HepG2 (cell line): ENCODE data around the gene VIT. TPM values are rescaled to one million over a fixed set of nuclear protein-coding genes. Genes with fewer than 3 reads are reported as not detected.

Experiments used
- ARNTL ChIP-seq: sonication (generic); formaldehyde crosslinking; IDR thresholded peaks from 2 replicates; pipeline ENCODE4 v1.4.0; 2020; ENCODE audit warnings: mild to moderate bottlenecking, missing genetic modification reagents
- CC2D1A ChIP-seq: sonication (generic); formaldehyde crosslinking; IDR thresholded peaks from 2 replicates; pipeline ENCODE4 v1.8.1; 2023; ENCODE audit warnings: mild to moderate bottlenecking, missing genetic modification reagents
- IKZF5 ChIP-seq: IDR thresholded peaks from 2 replicates; pipeline ENCODE4 v1.6.1; 2018; ENCODE audit warnings: missing genetic modification reagents, mild to moderate bottlenecking, missing compliant biosample characterization
- MEF2D ChIP-seq: sonication (generic); formaldehyde crosslinking; IDR thresholded peaks from 2 replicates; pipeline ENCODE4 v1.5.1; 2020; ENCODE audit warnings: mild to moderate bottlenecking, missing genetic modification reagents
- MTA3 ChIP-seq: sonication (generic); formaldehyde crosslinking; IDR thresholded peaks from 2 replicates; pipeline ENCODE4 v1.4.0; 2020; ENCODE audit warnings: missing genetic modification reagents
- MTF1 ChIP-seq: sonication (generic); formaldehyde crosslinking; IDR thresholded peaks from 2 replicates; pipeline ENCODE4 v1.5.0; 2020; ENCODE audit warnings: missing genetic modification reagents
- PAWR ChIP-seq: sonication (generic); formaldehyde crosslinking; IDR thresholded peaks from 2 replicates; pipeline ENCODE4 v1.4.0; 2020; ENCODE audit warnings: missing genetic modification reagents, mild to moderate bottlenecking, borderline replicate concordance
- RBM22 ChIP-seq: fragments of 200-400 bp; formaldehyde crosslinking; optimal IDR thresholded peaks from 2 replicates; pipeline ENCODE3; 2017; ENCODE audit warnings: mild to moderate bottlenecking, low read length, moderate library complexity
- RORA ChIP-seq: sonication (generic); formaldehyde crosslinking; IDR thresholded peaks from 2 replicates; pipeline ENCODE4 v1.5.0; 2020; ENCODE audit warnings: mild to moderate bottlenecking, missing genetic modification reagents, moderate library complexity
- SIX1 ChIP-seq: sonication (generic); formaldehyde crosslinking; IDR thresholded peaks from 2 replicates; pipeline ENCODE4 v1.4.0; 2020; ENCODE audit warnings: missing genetic modification reagents, borderline replicate concordance
- TSC22D2 ChIP-seq: sonication (generic); formaldehyde crosslinking; IDR thresholded peaks from 2 replicates; pipeline ENCODE4 v1.5.1; 2020; ENCODE audit warnings: missing genetic modification reagents, mild to moderate bottlenecking, borderline replicate concordance
- ZBTB40 ChIP-seq, 2 experiments: fragments of 450-650 bp in 1 of 2; sonication (generic) in 1 of 2; formaldehyde crosslinking in 1 of 2; IDR thresholded peaks; 2 replicates each; pipeline versions ENCODE4 v1.6.1 to v1.8.0; 2016 to 2022; ENCODE audit warnings: antibody characterized with exemption in 1 of 2, mild to moderate bottlenecking in 1 of 2, missing genetic modification reagents in 1 of 2
- ZNF136 ChIP-seq: sonication (generic); formaldehyde crosslinking; IDR thresholded peaks from 2 replicates; pipeline ENCODE4 v1.8.1; 2022; ENCODE audit warnings: low read depth, mild to moderate bottlenecking, moderate library complexity, missing genetic modification reagents
- ZNF414 ChIP-seq: sonication (generic); formaldehyde crosslinking; IDR thresholded peaks from 2 replicates; pipeline ENCODE4 v1.5.0; 2020; ENCODE audit warnings: missing genetic modification reagents
- ZNF451 ChIP-seq: sonication (generic); formaldehyde crosslinking; IDR thresholded peaks from 2 replicates; pipeline ENCODE4 v1.5.0; 2020; ENCODE audit warnings: mild to moderate bottlenecking, missing genetic modification reagents
- ZNF546 ChIP-seq: sonication (generic); formaldehyde crosslinking; conservative IDR thresholded peaks from 2 replicates; pipeline ENCODE4 v1.8.1; 2023; ENCODE audit warnings: mild to moderate bottlenecking, missing genetic modification reagents
- ZNF710 ChIP-seq: sonication (generic); formaldehyde crosslinking; IDR thresholded peaks from 2 replicates; pipeline ENCODE4 v1.5.0; 2020; ENCODE audit warnings: mild to moderate bottlenecking, missing genetic modification reagents, borderline replicate concordance
- ZNF850 ChIP-seq: sonication (generic); formaldehyde crosslinking; conservative IDR thresholded peaks from 2 replicates; pipeline ENCODE4 v1.9.0; 2021; ENCODE audit warnings: mild to moderate bottlenecking, missing genetic modification reagents
- polyA plus RNA-seq, 8 experiments: library from polyadenylated mRNA; depleted of rRNA in 3 of 8; stranded (reverse) in 7 of 8; unstranded in 1 of 8; fragments of >200 nt; fragmentation: Illumina TruSeq in 4 of 8; extraction: Trizol in 4 of 8; gene quantifications; 2 replicates each; pipeline versions ENCODE4 v1.2.1 to v1.2.3, GENCODE V29; 2011 to 2016; ENCODE audit warnings: low read depth in 4 of 8, missing spikeins in 1 of 8, mixed read lengths in 1 of 8; ENCODE audit not compliant: insufficient read depth in 1 of 8
- total RNA-seq, 5 experiments: library from RNA; depleted of rRNA; stranded (reverse); fragments of >200 nt; fragmentation: Illumina TruSeq; extraction: Trizol; gene quantifications; 2 replicates each; pipeline ENCODE4 v1.2.3, GENCODE V29; 2016; ENCODE audit warnings: low read depth in 1 of 5

Gene VIT
- total and polyA plus RNA-seq, 2 of the 13 experiments (the other 11 are each of a cell fraction or from before 2014, with no cell fraction given): not detected

GRCh38 chr2:36659872-36660312 is 36.6 kb upstream of the VIT start (continued):
- TF ChIP-seq RORA (CRISPR knock-in tag) (no peak), ZNF546 (CRISPR knock-in tag) (no peak), IKZF5 (CRISPR knock-in tag) (peak; percentile 66), MTA3 (CRISPR knock-in tag) (no peak), ARNTL (CRISPR knock-in tag) (0 out of 2 replicates have a peak, but pooled peaks have one; percentile 38), ZBTB40 (IDR thresholded peaks at IDR 0.05) (no peak), ZBTB40 (CRISPR knock-in tag; IDR thresholded peaks at IDR 0.05) (no peak; the same call in 1 of the 2 replicates), ZNF451 (CRISPR knock-in tag) (no peak), CC2D1A (CRISPR knock-in tag) (no peak), ZNF710 (CRISPR knock-in tag) (no peak), TSC22D2 (no peak), ZNF136 (CRISPR knock-in tag) (no peak), ZNF850 (no peak), MTF1 (CRISPR knock-in tag) (no peak), RBM22 (no peak), ZNF414 (CRISPR knock-in tag) (peak; percentile 82; the same call in 1 of the 2 replicates), MEF2D (CRISPR knock-in tag) (peak; percentile 95), SIX1 (CRISPR knock-in tag) (no peak), PAWR (no peak)
